ENCODE measurements around the gene CACNA1D. TPM values are rescaled to one million over a fixed set of nuclear protein-coding genes. Genes with fewer than 3 reads are reported as not detected.

CACNA1D gene
- total and polyA plus RNA-seq, 8 donors = 5.3 to 22.8 (median 11.6) TPM

DNA sequence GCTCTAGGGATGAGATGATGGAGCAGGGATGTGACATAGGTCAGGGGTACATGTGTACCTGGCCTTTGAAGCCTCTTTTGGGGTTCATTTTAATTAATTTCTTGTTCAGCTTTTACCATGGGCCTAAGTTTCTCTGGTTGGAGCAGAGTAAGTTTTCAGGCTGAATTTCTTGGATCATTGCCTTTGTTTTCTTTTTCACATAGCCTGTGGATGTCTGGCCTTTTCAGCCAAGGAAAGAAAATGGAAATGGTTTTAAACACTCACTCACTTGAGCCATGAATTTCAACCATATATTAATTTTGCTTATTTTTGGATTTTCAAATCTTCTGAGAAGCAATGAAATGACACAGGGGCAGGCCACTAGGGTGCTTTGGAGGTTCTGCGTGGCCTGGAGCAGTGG lies 30.2 kb downstream of the CACNA1D start:
- WGBS, 2 donors = 97 to 100% methylated on average over 1 of the region's 1 CpG
- intact Hi-C loops (cut with DNase I) = no loop called here
- Histone ChIP-seq H3K4me1 (no peaks in the 10 kb centered on the region), H3K36me3 (no peaks in the 10 kb centered on the region), H3K27me3 (no peaks in the 10 kb centered on the region), H3K27ac (no peak overlapping the region), H3K9me3 (no peaks in the 10 kb centered on the region), H3K4me3 (no peak overlapping the region)
- TF ChIP-seq, protein P1, sequence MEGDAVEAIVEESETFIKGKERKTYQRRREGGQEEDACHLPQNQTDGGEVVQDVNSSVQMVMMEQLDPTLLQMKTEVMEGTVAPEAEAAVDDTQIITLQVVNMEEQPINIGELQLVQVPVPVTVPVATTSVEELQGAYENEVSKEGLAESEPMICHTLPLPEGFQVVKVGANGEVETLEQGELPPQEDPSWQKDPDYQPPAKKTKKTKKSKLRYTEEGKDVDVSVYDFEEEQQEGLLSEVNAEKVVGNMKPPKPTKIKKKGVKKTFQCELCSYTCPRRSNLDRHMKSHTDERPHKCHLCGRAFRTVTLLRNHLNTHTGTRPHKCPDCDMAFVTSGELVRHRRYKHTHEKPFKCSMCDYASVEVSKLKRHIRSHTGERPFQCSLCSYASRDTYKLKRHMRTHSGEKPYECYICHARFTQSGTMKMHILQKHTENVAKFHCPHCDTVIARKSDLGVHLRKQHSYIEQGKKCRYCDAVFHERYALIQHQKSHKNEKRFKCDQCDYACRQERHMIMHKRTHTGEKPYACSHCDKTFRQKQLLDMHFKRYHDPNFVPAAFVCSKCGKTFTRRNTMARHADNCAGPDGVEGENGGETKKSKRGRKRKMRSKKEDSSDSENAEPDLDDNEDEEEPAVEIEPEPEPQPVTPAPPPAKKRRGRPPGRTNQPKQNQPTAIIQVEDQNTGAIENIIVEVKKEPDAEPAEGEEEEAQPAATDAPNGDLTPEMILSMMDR (IDR thresholded peaks at IDR 0.05) = no peak
- FAIRE-seq = no peak
- no peak for DNase-seq
- no peak for ATAC-seq

- FAIRE-seq = peak; percentile 66
- WGBS, 2 donors = 71 to 75% methylated on average over 14 of the region's 14 CpGs
- no peak for DNase-seq
- H3K27ac ChIP-seq = no peak overlapping the region
- no peaks in the 10 kb centered on the region for H3K36me3 ChIP-seq
- ATAC-seq = peak in 3 of 4 donors; percentile 56 to 58 (median 58)
- no peak overlapping the region for H3K4me3 ChIP-seq
- H3K9me3 ChIP-seq = no peaks in the 10 kb centered on the region
- H3K4me1 ChIP-seq = no peaks in the 10 kb centered on the region
- no peaks in the 10 kb centered on the region for H3K27me3 ChIP-seq
- intact Hi-C loops (cut with DNase I) = no loop called here
- TF ChIP-seq, protein P1 (IDR thresholded peaks at IDR 0.05) = no peak
These were observed 31.6 kb downstream of the CACNA1D start for GRCh38 chr3:53525765-53526703.

GRCh38 chr3:53526704-53527055 lies 32.3 kb downstream of the CACNA1D start:
- Histone ChIP-seq H3K4me1 (no peaks in the 10 kb centered on the region), H3K9me3 (no peaks in the 10 kb centered on the region), H3K4me3 (no peak overlapping the region), H3K27ac (no peak overlapping the region), H3K27me3 (no peaks in the 10 kb centered on the region), H3K36me3 (no peaks in the 10 kb centered on the region)
- ATAC-seq (no peak), FAIRE-seq (no peak), DNase-seq (no peak)
- TF ChIP-seq, protein P1 (IDR thresholded peaks at IDR 0.05) = no peak
- intact Hi-C loops (cut with DNase I) = no loop called here
- 63 to 68% methylated on average over 4 of the region's 4 CpGs for WGBS, 2 donors

- H3K27ac ChIP-seq = no peak overlapping the region
- FAIRE-seq = no peak
- TF ChIP-seq, protein P1 (IDR thresholded peaks at IDR 0.05) = no peak
- H3K36me3 ChIP-seq = no peaks in the 10 kb centered on the region
- WGBS, 2 donors = 72 to 78% methylated on average over 4 of the region's 4 CpGs
- no peak for DNase-seq
- H3K27me3 ChIP-seq = no peaks in the 10 kb centered on the region
- no peak for ATAC-seq
- no peaks in the 10 kb centered on the region for H3K4me1 ChIP-seq
- H3K9me3 ChIP-seq = no peaks in the 10 kb centered on the region
- H3K4me3 ChIP-seq = no peak overlapping the region
- intact Hi-C loops (cut with DNase I) = no loop called here
These were observed 35.8 kb downstream of the CACNA1D start for GRCh38 chr3:53530205-53530604.

DNA sequence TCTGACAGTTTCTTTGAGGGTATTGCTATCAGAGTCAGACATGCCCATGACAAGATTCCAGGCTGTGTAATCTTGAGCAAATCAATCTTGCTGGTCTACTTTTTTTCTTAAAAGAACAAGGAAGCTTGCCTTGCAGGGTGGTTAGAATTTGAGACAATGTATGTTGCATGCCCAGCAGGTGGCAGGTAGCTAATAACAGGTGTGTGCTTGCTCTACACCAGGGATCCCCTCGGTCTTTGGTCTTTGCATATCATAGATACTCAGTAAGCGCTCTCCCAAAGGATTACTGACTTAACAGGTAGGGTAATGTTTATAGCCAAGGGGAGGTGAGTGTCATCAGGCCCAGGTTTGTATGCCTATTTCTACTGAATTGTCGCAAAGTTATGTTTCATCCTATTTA lies 37.3 kb downstream of the CACNA1D start:
- FAIRE-seq (no peak), DNase-seq (no peak), ATAC-seq (peak in 3 of 4 donors; percentile 46 to 64 (median 55))
- Histone ChIP-seq H3K36me3 (no peaks in the 10 kb centered on the region), H3K27me3 (no peaks in the 10 kb centered on the region), H3K4me1 (no peaks in the 10 kb centered on the region), H3K9me3 (no peaks in the 10 kb centered on the region), H3K4me3 (no peak overlapping the region), H3K27ac (no peak overlapping the region)
- WGBS, 2 donors = 52 to 71% methylated on average over 3 of the region's 3 CpGs
- TF ChIP-seq, protein P1 (IDR thresholded peaks at IDR 0.05) = peak in 1 of 4 donors; percentile 6
- intact Hi-C loops (cut with DNase I) = no loop called here
